ENCODE data around the gene PAK3. TPM values are rescaled to one million over a fixed set of nuclear protein-coding genes. Genes with fewer than 3 reads are reported as not detected.

The PAK3 gene
- total RNA-seq, 1 donor from 2014 or later, result not detected

GRCh38 chrX:111260451-111260850, 164.5 kb downstream of the PAK3 start:
- CTCF ChIA-PET, result no interaction called here
- POLR2A ChIA-PET, result no interaction called here
- Mint-ChIP-seq H3K9me3 (no peaks in the 10 kb centered on the region), H3K27me3 (no peaks in the 10 kb centered on the region), H3K4me3 (no peak overlapping the region), H3K27ac (no peak overlapping the region), H3K36me3 (ENCODE audit: low read depth) (no peaks in the 10 kb centered on the region), H3K4me1 (no peaks in the 10 kb centered on the region)
- DNase-seq (no peak), ATAC-seq (ENCODE audit: low read depth) (no peak)
- no peak for TF ChIP-seq CTCF (IDR thresholded peaks at IDR 0.05)
- intact Hi-C loops (cut with micrococcal nuclease), result no loop called here

GRCh38 chrX:111262086-111262485, 166.1 kb downstream of the PAK3 start:
- ATAC-seq (ENCODE audit: low read depth), result no peak
- CTCF ChIA-PET, result no interaction called here
- intact Hi-C loops (cut with micrococcal nuclease), result no loop called here

GRCh38 chrX:111264385-111264784, 168.4 kb downstream of the PAK3 start:
- Mint-ChIP-seq H3K9me3 (no peaks in the 10 kb centered on the region), H3K27me3 (no peaks in the 10 kb centered on the region), H3K4me1 (no peaks in the 10 kb centered on the region), H3K36me3 (ENCODE audit: low read depth) (no peaks in the 10 kb centered on the region), H3K27ac (no peak overlapping the region), H3K4me3 (no peak overlapping the region)
- ATAC-seq (ENCODE audit: low read depth) (no peak), DNase-seq (no peak)
- CTCF ChIA-PET, result no interaction called here
- TF ChIP-seq CTCF (IDR thresholded peaks at IDR 0.05), result no peak
- POLR2A ChIA-PET, result no interaction called here
- intact Hi-C loops (cut with micrococcal nuclease), result no loop called here

More at GRCh38 chrX:111262086-111262485, 166.1 kb downstream of the PAK3 start:
- no peaks in the 10 kb centered on the region for H3K4me1 Mint-ChIP-seq
- H3K27ac Mint-ChIP-seq, result no peak overlapping the region
- H3K36me3 Mint-ChIP-seq (ENCODE audit: low read depth), result no peaks in the 10 kb centered on the region
- no peaks in the 10 kb centered on the region for H3K27me3 Mint-ChIP-seq
- H3K9me3 Mint-ChIP-seq, result no peaks in the 10 kb centered on the region
- no peak overlapping the region for H3K4me3 Mint-ChIP-seq
- no peak for DNase-seq
- no peak for TF ChIP-seq CTCF (IDR thresholded peaks at IDR 0.05)
- POLR2A ChIA-PET, result no interaction called here

- H3K9me3 Mint-ChIP-seq, result no peaks in the 10 kb centered on the region
- no peaks in the 10 kb centered on the region for H3K27me3 Mint-ChIP-seq
- intact Hi-C loops (cut with micrococcal nuclease), result no loop called here
- DNase-seq, result no peak
- no peaks in the 10 kb centered on the region for H3K4me1 Mint-ChIP-seq
- no peaks in the 10 kb centered on the region for H3K36me3 Mint-ChIP-seq (ENCODE audit: low read depth)
- no peak overlapping the region for H3K27ac Mint-ChIP-seq
- no peak for ATAC-seq (ENCODE audit: low read depth)
- no peak for TF ChIP-seq CTCF (IDR thresholded peaks at IDR 0.05)
- ChIA-PET POLR2A (no interaction called here), CTCF (no interaction called here)
- no peak overlapping the region for H3K4me3 Mint-ChIP-seq
Measured at GRCh38 chrX:111265486-111265885, 169.5 kb downstream of the PAK3 start.

- Mint-ChIP-seq H3K36me3 (ENCODE audit: low read depth) (no peaks in the 10 kb centered on the region), H3K27me3 (no peaks in the 10 kb centered on the region), H3K4me1 (no peaks in the 10 kb centered on the region), H3K27ac (no peak overlapping the region), H3K9me3 (no peaks in the 10 kb centered on the region), H3K4me3 (no peak overlapping the region)
- ChIA-PET CTCF (no interaction called here), POLR2A (no interaction called here)
- intact Hi-C loops (cut with micrococcal nuclease), result no loop called here
- DNase-seq (no peak), ATAC-seq (ENCODE audit: low read depth) (no peak)
- no peak for TF ChIP-seq CTCF (IDR thresholded peaks at IDR 0.05)
Measured at GRCh38 chrX:111268506-111268905, 172.5 kb downstream of the PAK3 start.
